ENCODE data around the gene ITGB3. TPM values are rescaled to one million over a fixed set of nuclear protein-coding genes. Genes with fewer than 3 reads are reported as not detected.

Gene ITGB3
- total and polyA plus RNA-seq, 9 of the 15 experiments (the other 6 are each of a cell fraction or from before 2014, with no cell fraction given): 0.08 to 2.6 (median 0.62) TPM; not detected in 1

DNA sequence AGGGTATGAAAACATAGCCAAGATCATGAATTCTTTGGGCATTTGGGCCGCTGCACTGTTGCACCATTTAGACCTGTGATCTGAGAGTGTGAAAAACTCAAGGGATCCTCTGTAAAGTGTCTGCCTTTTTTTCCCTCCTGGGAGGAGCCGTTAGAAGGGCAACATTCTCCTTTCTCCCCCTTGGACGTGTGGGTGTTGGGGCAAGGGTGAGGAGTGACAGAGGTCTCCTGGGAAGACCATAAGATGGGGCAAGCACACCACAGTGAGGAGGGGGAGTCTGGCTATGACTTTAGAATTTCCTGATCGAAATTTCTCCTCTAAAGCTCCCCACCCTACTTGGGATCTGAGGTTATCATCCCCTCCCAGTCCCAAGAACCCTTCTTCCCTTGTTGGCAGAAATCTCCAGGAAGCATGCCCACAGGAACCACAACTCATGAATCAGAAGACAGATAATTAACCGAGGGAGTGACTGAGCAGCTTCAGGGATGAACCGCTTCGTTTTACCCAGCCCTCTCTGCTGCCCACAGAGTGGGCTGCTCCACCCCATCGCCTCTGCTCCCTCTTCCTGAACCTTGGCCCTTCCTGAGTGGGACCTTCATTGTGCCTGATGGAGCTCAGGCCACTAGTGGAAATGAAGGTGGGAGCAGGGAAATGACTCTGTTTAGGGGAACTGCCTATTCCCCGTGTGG lies 4.2 kb downstream of the ITGB3 start (continued):
- TF ChIP-seq, protein P1, sequence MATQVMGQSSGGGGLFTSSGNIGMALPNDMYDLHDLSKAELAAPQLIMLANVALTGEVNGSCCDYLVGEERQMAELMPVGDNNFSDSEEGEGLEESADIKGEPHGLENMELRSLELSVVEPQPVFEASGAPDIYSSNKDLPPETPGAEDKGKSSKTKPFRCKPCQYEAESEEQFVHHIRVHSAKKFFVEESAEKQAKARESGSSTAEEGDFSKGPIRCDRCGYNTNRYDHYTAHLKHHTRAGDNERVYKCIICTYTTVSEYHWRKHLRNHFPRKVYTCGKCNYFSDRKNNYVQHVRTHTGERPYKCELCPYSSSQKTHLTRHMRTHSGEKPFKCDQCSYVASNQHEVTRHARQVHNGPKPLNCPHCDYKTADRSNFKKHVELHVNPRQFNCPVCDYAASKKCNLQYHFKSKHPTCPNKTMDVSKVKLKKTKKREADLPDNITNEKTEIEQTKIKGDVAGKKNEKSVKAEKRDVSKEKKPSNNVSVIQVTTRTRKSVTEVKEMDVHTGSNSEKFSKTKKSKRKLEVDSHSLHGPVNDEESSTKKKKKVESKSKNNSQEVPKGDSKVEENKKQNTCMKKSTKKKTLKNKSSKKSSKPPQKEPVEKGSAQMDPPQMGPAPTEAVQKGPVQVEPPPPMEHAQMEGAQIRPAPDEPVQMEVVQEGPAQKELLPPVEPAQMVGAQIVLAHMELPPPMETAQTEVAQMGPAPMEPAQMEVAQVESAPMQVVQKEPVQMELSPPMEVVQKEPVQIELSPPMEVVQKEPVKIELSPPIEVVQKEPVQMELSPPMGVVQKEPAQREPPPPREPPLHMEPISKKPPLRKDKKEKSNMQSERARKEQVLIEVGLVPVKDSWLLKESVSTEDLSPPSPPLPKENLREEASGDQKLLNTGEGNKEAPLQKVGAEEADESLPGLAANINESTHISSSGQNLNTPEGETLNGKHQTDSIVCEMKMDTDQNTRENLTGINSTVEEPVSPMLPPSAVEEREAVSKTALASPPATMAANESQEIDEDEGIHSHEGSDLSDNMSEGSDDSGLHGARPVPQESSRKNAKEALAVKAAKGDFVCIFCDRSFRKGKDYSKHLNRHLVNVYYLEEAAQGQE (IDR thresholded peaks at IDR 0.05; ENCODE audit: borderline replicate concordance): peak; percentile 15; the same call in 1 of the 2 replicates
- TF ChIP-seq, protein P1 (CRISPR knock-in tag; IDR thresholded peaks at IDR 0.05; ENCODE audit: low read depth): no peak
- no peak for TF ChIP-seq ZNF609 (CRISPR knock-in tag; IDR thresholded peaks at IDR 0.05; ENCODE audit: borderline replicate concordance)
- no peak for TF ChIP-seq TSC22D4 (tag; IDR thresholded peaks at IDR 0.05)
- TF ChIP-seq GABPB1 (CRISPR knock-in tag; IDR thresholded peaks at IDR 0.05): no peak
- no peak for TF ChIP-seq SRSF1 (IDR thresholded peaks at IDR 0.05; ENCODE audit: low read depth, low read length)
- 0 out of 2 replicates have a peak, but pooled peaks have one; percentile 7 for TF ChIP-seq C11orf30 (IDR thresholded peaks at IDR 0.05; ENCODE audit: low read depth)
- no peak for TF ChIP-seq POLR2AphosphoS5 (IDR thresholded peaks at IDR 0.05; ENCODE audit: control insufficient read depth, insufficient read depth, low read depth, low read length)
- TF ChIP-seq, protein P2, sequence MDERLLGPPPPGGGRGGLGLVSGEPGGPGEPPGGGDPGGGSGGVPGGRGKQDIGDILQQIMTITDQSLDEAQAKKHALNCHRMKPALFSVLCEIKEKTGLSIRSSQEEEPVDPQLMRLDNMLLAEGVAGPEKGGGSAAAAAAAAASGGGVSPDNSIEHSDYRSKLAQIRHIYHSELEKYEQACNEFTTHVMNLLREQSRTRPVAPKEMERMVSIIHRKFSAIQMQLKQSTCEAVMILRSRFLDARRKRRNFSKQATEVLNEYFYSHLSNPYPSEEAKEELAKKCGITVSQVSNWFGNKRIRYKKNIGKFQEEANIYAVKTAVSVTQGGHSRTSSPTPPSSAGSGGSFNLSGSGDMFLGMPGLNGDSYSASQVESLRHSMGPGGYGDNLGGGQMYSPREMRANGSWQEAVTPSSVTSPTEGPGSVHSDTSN (CRISPR knock-in tag; IDR thresholded peaks at IDR 0.05; ENCODE audit: low read depth): no peak
- TF ChIP-seq, protein P2 (tag; conservative IDR thresholded peaks at IDR 0.05; ENCODE audit: low read depth): 0 out of 2 replicates have a peak, but pooled peaks have one; percentile 38
